GM12878 (cell line): ENCODE measurements around the gene OR6T1.

Source experiments
- CBFB ChIP-seq: IDR thresholded peaks from 2 replicates; pipeline ENCODE4 v1.6.1; 2016; ENCODE audit warnings: antibody characterized with exemption, low read depth
- CHD2 ChIP-seq: IDR thresholded peaks from 2 replicates; pipeline ENCODE4 v1.6.1; 2011; ENCODE audit warnings: low read depth, low read length, improper control_type of control experiment, borderline replicate concordance
- FOXM1 ChIP-seq: IDR thresholded peaks from 2 replicates; pipeline ENCODE4 v1.6.1; 2012; ENCODE audit warnings: low read depth, mild to moderate bottlenecking, inconsistent platforms, low read length, moderate library complexity
- GATAD2B ChIP-seq: fragments of 450-650 bp; conservative IDR thresholded peaks from 2 replicates; pipeline ENCODE4 v1.6.1; 2017; ENCODE audit warnings: low read depth, mild to moderate bottlenecking, moderate library complexity
- MYC ChIP-seq: IDR thresholded peaks from 2 replicates; pipeline ENCODE4 v1.6.1; 2011; ENCODE audit warnings: mild to moderate bottlenecking, low read length, moderate library complexity, inconsistent platforms; ENCODE audit not compliant: insufficient read depth, insufficient replicate concordance, insufficient read length, severe bottlenecking
- YBX1 ChIP-seq: fragments of 450-650 bp; IDR thresholded peaks from 2 replicates; pipeline ENCODE4 v1.6.1; 2016; ENCODE audit warnings: antibody characterized with exemption
- TF ChIP-seq, protein P1 (sequence below), 3 experiments: IDR thresholded peaks in 2 of 3; conservative IDR thresholded peaks in 1 of 3; 2 replicates each; pipeline ENCODE4 v1.5.1; 2011; ENCODE audit warnings: low read depth in 3 of 3, low read length in 3 of 3, mild to moderate bottlenecking in 3 of 3, control low read depth in 2 of 3, moderate library complexity in 2 of 3, inconsistent platforms in 1 of 3, mixed read lengths in 1 of 3; ENCODE audit not compliant: control insufficient read depth in 2 of 3, insufficient read depth in 1 of 3; ENCODE audit errors: extremely low read depth in 1 of 3
- TF ChIP-seq, protein P2 (sequence below): IDR thresholded peaks from 2 replicates; pipeline ENCODE4 v1.6.1; 2011; ENCODE audit warnings: low read depth, low read length, improper control_type of control experiment, borderline replicate concordance
- TF ChIP-seq, protein P3 (sequence below): fragments of 450-650 bp; formaldehyde crosslinking; IDR thresholded peaks from 2 replicates; pipeline ENCODE4 v1.4.0; 2020; ENCODE audit warnings: mild to moderate bottlenecking, moderate library complexity
- TF ChIP-seq, protein P4 (sequence below): fragments of 150-350 bp; IDR thresholded peaks from 2 replicates; pipeline ENCODE4 v1.6.1; 2014; ENCODE audit warnings: mild to moderate bottlenecking, low read depth, low read length
- TF ChIP-seq, protein P5 (sequence below): IDR thresholded peaks from 2 replicates; pipeline ENCODE4 v1.6.1; 2011; ENCODE audit warnings: borderline replicate concordance, low read depth, mild to moderate bottlenecking, moderate library complexity, mixed read lengths, low read length; ENCODE audit not compliant: insufficient read depth; ENCODE audit errors: extremely low read length

GRCh38 chr11:123901867-123902266 is 41.8 kb downstream of the OR6T1 start, which contains the start of gene OR8D4:
- TF ChIP-seq YBX1 (no peak), CBFB (no peak), CHD2 (no peak), GATAD2B (no peak), FOXM1 (no peak), MYC (no peak)
- TF ChIP-seq, protein P1, sequence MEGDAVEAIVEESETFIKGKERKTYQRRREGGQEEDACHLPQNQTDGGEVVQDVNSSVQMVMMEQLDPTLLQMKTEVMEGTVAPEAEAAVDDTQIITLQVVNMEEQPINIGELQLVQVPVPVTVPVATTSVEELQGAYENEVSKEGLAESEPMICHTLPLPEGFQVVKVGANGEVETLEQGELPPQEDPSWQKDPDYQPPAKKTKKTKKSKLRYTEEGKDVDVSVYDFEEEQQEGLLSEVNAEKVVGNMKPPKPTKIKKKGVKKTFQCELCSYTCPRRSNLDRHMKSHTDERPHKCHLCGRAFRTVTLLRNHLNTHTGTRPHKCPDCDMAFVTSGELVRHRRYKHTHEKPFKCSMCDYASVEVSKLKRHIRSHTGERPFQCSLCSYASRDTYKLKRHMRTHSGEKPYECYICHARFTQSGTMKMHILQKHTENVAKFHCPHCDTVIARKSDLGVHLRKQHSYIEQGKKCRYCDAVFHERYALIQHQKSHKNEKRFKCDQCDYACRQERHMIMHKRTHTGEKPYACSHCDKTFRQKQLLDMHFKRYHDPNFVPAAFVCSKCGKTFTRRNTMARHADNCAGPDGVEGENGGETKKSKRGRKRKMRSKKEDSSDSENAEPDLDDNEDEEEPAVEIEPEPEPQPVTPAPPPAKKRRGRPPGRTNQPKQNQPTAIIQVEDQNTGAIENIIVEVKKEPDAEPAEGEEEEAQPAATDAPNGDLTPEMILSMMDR (IDR thresholded peaks at IDR 0.05 in 2 of 3, conservative IDR thresholded peaks at IDR 0.05 in 1 of 3; ENCODE audit: control insufficient read depth in 2 of 3, extremely low read depth in 1 of 3, insufficient read depth in 1 of 3, low read depth in 3 of 3, low read length in 3 of 3), result no peak
- TF ChIP-seq, protein P2, sequence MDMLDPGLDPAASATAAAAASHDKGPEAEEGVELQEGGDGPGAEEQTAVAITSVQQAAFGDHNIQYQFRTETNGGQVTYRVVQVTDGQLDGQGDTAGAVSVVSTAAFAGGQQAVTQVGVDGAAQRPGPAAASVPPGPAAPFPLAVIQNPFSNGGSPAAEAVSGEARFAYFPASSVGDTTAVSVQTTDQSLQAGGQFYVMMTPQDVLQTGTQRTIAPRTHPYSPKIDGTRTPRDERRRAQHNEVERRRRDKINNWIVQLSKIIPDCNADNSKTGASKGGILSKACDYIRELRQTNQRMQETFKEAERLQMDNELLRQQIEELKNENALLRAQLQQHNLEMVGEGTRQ, result no peak
- TF ChIP-seq, protein P3, sequence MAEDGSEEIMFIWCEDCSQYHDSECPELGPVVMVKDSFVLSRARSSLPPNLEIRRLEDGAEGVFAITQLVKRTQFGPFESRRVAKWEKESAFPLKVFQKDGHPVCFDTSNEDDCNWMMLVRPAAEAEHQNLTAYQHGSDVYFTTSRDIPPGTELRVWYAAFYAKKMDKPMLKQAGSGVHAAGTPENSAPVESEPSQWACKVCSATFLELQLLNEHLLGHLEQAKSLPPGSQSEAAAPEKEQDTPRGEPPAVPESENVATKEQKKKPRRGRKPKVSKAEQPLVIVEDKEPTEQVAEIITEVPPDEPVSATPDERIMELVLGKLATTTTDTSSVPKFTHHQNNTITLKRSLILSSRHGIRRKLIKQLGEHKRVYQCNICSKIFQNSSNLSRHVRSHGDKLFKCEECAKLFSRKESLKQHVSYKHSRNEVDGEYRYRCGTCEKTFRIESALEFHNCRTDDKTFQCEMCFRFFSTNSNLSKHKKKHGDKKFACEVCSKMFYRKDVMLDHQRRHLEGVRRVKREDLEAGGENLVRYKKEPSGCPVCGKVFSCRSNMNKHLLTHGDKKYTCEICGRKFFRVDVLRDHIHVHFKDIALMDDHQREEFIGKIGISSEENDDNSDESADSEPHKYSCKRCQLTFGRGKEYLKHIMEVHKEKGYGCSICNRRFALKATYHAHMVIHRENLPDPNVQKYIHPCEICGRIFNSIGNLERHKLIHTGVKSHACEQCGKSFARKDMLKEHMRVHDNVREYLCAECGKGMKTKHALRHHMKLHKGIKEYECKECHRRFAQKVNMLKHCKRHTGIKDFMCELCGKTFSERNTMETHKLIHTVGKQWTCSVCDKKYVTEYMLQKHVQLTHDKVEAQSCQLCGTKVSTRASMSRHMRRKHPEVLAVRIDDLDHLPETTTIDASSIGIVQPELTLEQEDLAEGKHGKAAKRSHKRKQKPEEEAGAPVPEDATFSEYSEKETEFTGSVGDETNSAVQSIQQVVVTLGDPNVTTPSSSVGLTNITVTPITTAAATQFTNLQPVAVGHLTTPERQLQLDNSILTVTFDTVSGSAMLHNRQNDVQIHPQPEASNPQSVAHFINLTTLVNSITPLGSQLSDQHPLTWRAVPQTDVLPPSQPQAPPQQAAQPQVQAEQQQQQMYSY (CRISPR knock-in tag), result no peak
- TF ChIP-seq, protein P4, sequence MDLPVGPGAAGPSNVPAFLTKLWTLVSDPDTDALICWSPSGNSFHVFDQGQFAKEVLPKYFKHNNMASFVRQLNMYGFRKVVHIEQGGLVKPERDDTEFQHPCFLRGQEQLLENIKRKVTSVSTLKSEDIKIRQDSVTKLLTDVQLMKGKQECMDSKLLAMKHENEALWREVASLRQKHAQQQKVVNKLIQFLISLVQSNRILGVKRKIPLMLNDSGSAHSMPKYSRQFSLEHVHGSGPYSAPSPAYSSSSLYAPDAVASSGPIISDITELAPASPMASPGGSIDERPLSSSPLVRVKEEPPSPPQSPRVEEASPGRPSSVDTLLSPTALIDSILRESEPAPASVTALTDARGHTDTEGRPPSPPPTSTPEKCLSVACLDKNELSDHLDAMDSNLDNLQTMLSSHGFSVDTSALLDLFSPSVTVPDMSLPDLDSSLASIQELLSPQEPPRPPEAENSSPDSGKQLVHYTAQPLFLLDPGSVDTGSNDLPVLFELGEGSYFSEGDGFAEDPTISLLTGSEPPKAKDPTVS, result no peak
- TF ChIP-seq, protein P5, sequence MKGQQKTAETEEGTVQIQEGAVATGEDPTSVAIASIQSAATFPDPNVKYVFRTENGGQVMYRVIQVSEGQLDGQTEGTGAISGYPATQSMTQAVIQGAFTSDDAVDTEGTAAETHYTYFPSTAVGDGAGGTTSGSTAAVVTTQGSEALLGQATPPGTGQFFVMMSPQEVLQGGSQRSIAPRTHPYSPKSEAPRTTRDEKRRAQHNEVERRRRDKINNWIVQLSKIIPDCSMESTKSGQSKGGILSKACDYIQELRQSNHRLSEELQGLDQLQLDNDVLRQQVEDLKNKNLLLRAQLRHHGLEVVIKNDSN, result no peak
